ENCODE measurements around the gene CIDEA. TPM values are rescaled to one million over a fixed set of nuclear protein-coding genes. Genes with fewer than 3 reads are reported as not detected.

Gene CIDEA
- total RNA-seq, 6 donors from 2014 or later: not detected

DNA sequence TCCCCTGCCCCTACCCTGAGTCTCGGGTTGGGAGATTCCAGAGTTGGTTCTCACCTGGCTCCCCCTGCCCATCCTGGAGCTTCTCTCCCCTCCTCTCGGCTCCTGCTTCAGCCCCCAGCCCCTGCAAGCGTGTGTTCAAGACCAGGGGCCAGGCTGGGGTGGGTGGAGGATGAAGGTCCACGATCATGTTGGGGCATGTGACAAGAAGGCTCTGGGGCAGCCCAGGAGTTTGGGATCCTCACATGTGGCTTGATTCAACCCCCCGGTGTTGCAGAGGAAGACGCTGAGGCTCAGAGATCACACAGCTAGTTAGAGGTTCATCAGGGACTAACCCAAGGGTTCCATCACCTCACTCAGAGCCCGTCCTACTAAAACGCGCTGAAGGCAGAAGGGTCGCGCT is 39.7 kb downstream of the CIDEA start:
- TF ChIP-seq POLR2A (IDR thresholded peaks at IDR 0.05) (no peak), EP300 (IDR thresholded peaks at IDR 0.05) (no peak), POLR2AphosphoS5 (IDR thresholded peaks at IDR 0.05) (no peak)
- TF ChIP-seq, protein P1, sequence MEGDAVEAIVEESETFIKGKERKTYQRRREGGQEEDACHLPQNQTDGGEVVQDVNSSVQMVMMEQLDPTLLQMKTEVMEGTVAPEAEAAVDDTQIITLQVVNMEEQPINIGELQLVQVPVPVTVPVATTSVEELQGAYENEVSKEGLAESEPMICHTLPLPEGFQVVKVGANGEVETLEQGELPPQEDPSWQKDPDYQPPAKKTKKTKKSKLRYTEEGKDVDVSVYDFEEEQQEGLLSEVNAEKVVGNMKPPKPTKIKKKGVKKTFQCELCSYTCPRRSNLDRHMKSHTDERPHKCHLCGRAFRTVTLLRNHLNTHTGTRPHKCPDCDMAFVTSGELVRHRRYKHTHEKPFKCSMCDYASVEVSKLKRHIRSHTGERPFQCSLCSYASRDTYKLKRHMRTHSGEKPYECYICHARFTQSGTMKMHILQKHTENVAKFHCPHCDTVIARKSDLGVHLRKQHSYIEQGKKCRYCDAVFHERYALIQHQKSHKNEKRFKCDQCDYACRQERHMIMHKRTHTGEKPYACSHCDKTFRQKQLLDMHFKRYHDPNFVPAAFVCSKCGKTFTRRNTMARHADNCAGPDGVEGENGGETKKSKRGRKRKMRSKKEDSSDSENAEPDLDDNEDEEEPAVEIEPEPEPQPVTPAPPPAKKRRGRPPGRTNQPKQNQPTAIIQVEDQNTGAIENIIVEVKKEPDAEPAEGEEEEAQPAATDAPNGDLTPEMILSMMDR (IDR thresholded peaks at IDR 0.05): no peak
- no peak overlapping the region for H3K4me3 ChIP-seq
- WGBS, 2 donors: 69 to 70% methylated on average over 11 of the region's 11 CpGs
- H3K27me3 ChIP-seq: no peaks in the 10 kb centered on the region
- no peaks in the 10 kb centered on the region for H3K9me3 ChIP-seq
- DNase-seq (no peak), ATAC-seq (ENCODE audit: low FRiP score in 2 of 2) (no peak)
- H3K36me3 ChIP-seq: no peaks in the 10 kb centered on the region
- peaks cover 0 to 3% (median 2%) of the 10 kb centered on the region in 4 donors for H3K4me1 ChIP-seq
- no peak overlapping the region for H3K27ac ChIP-seq

DNA sequence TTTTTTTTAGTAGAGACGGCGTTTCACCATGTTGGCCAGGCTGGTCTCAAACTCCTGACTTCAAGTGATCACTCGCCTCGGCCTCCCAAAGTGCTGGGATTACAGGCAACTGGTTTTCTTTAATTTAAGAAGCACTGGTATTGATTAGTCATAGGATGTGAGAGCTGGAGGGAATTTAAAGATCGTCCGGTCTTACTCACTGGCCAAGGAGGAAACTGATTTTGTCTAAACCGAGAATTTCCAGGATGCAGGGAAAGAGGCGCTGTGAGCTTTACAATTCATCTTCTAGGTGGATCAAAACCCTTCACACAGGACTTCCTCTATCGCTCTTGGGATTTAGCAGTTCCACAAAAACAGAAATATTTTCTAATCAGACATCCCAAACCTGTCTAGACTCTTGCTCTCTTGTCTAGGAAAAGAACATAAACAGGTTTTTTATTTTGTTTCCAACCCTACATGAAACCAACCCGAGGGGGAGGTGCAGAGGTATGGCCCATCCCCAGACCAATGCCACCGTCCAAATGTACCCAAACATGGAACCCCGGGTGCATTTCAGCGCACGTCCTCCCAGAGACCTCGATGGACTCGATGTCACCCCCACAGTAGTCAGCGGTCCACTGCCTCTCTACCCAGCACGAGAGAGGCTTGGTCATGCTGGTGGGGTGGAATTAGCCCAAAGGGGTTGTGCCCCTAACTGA is 41.4 kb downstream of the CIDEA start:
- DNase-seq (no peak), ATAC-seq (ENCODE audit: low FRiP score in 2 of 2) (peak in 1 of 2 donors; percentile 19)
- no peak overlapping the region for H3K4me3 ChIP-seq
- no peaks in the 10 kb centered on the region for H3K36me3 ChIP-seq
- 91 to 92% methylated on average over 18 of the region's 18 CpGs for WGBS, 2 donors
- no peaks in the 10 kb centered on the region for H3K4me1 ChIP-seq
- no peaks in the 10 kb centered on the region for H3K27me3 ChIP-seq
- H3K9me3 ChIP-seq: no peaks in the 10 kb centered on the region
- H3K27ac ChIP-seq: no peak overlapping the region
- TF ChIP-seq POLR2AphosphoS5 (IDR thresholded peaks at IDR 0.05) (no peak), EP300 (IDR thresholded peaks at IDR 0.05) (no peak), POLR2A (IDR thresholded peaks at IDR 0.05) (no peak)
- TF ChIP-seq, protein P1 (IDR thresholded peaks at IDR 0.05): no peak

DNA sequence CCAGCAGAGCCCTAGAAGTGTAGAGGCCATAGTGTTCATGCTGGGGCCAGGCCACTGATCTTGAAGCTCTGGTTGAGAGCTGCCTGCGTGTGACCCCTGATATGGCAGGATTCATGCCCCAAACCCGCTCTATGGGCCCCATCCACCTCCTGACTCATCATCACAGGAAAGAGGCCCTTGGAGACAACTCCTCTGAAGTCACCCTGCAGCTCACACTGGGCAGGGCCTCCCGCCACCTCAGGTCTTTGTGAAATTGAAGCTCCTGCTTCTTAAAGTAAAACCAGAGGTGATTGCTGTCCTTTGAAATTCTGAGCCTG is 41.9 kb downstream of the CIDEA start:
- Histone ChIP-seq H3K27me3 (no peaks in the 10 kb centered on the region), H3K4me1 (no peaks in the 10 kb centered on the region), H3K4me3 (no peak overlapping the region), H3K27ac (no peak overlapping the region), H3K36me3 (no peaks in the 10 kb centered on the region), H3K9me3 (no peaks in the 10 kb centered on the region)
- WGBS, 2 donors: 91 to 100% methylated on average over 1 to 3 of the region's 3 CpGs
- no peak for TF ChIP-seq POLR2AphosphoS5 (IDR thresholded peaks at IDR 0.05)
- TF ChIP-seq EP300 (IDR thresholded peaks at IDR 0.05): no peak
- TF ChIP-seq POLR2A (IDR thresholded peaks at IDR 0.05): no peak
- no peak for ATAC-seq (ENCODE audit: low FRiP score in 2 of 2)
- DNase-seq: no peak

DNA sequence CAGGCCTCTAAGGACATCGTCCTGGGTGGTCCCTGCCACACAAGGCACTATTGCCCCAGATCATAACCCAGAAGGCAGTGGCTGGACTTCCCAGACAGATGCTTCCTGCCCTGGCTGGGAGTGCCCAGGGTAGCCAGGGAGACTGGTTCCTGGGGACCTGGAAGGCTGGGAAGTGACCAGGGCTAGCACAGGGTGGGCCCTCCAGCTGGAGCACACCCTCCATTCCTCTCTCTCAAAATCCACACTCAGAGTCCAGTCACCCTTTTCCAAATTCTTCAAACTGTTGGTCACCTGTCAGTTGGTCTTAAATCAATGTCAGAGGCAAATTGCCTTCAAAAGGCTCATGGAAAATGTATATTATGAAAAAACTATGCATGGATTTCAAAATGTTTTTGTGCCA is 42.3 kb downstream of the CIDEA start:
- no peaks in the 10 kb centered on the region for H3K27me3 ChIP-seq
- no peaks in the 10 kb centered on the region for H3K36me3 ChIP-seq
- 56 to 100% methylated on average over 1 of the region's 1 CpG for WGBS, 2 donors
- no peak overlapping the region for H3K4me3 ChIP-seq
- no peaks in the 10 kb centered on the region for H3K4me1 ChIP-seq
- ATAC-seq (ENCODE audit: low FRiP score in 2 of 2) (no peak), DNase-seq (no peak)
- TF ChIP-seq, protein P1 (IDR thresholded peaks at IDR 0.05): no peak
- TF ChIP-seq POLR2AphosphoS5 (IDR thresholded peaks at IDR 0.05) (no peak), EP300 (IDR thresholded peaks at IDR 0.05) (no peak), POLR2A (IDR thresholded peaks at IDR 0.05) (no peak)
- H3K9me3 ChIP-seq: no peaks in the 10 kb centered on the region
- H3K27ac ChIP-seq: no peak overlapping the region

DNA sequence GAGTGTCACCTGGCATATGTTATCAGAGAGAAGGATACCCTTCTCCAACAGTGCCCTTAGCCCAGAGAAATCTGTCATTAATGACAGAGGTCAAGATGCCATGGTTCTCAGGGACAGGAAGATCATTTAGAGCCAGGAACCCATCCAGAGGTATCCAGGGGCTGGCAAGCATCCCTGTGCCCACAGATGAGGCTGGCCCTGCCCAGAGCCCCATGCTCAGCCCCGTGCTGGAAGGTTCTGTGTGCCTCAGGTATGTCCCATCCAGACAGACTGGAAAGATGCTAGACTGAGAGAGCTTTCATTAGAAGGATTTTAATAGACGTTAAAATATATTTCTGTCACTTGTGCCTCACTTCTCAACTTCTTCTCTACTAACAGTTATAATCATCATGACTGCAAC is 45.7 kb downstream of the CIDEA start:
- H3K9me3 ChIP-seq: no peaks in the 10 kb centered on the region
- ATAC-seq (ENCODE audit: low FRiP score in 2 of 2) (no peak), DNase-seq (no peak)
- no peak overlapping the region for H3K27ac ChIP-seq
- no peaks in the 10 kb centered on the region for H3K4me1 ChIP-seq
- no peak overlapping the region for H3K4me3 ChIP-seq
- WGBS, 2 donors: 87% methylated on average over 2 of the region's 2 CpGs
- TF ChIP-seq, protein P1 (IDR thresholded peaks at IDR 0.05): no peak
- TF ChIP-seq POLR2A (IDR thresholded peaks at IDR 0.05) (no peak), POLR2AphosphoS5 (IDR thresholded peaks at IDR 0.05) (no peak), EP300 (IDR thresholded peaks at IDR 0.05) (no peak)
- no peaks in the 10 kb centered on the region for H3K36me3 ChIP-seq
- no peaks in the 10 kb centered on the region for H3K27me3 ChIP-seq

Measured in upper lobe of left lung (tissue), 6 donors.